GM18868 (cell line): ENCODE data around the gene ZNF385B.

Experiments
- ATAC-seq: cut with Tn5 transposase; IDR thresholded peaks from one replicate; pipeline ENCODE4 v1.9.1; 2021; ENCODE audit warnings: mild to moderate bottlenecking, moderate library complexity; ENCODE audit not compliant: unreplicated experiment

ZNF385B gene

GRCh38 chr2:179559108-179559806 lies 302.2 kb downstream of the ZNF385B start:
- ATAC-seq: no peak

GRCh38 chr2:179558010-179558934 lies 303.1 kb downstream of the ZNF385B start:
- no peak for ATAC-seq

GRCh38 chr2:179556425-179556824 lies 305.0 kb downstream of the ZNF385B start:
- no peak for ATAC-seq

GRCh38 chr2:179555691-179556283 lies 305.6 kb downstream of the ZNF385B start:
- no peak for ATAC-seq

- no peak for ATAC-seq
Observed at GRCh38 chr2:179554639-179555386, 306.6 kb downstream of the ZNF385B start.

- no peak for ATAC-seq
Observed at GRCh38 chr2:179553382-179553781, 308.0 kb downstream of the ZNF385B start.

GRCh38 chr2:179551539-179552045 lies 309.8 kb downstream of the ZNF385B start:
- ATAC-seq: no peak

- ATAC-seq: no peak
Observed at GRCh38 chr2:179550849-179551248, 310.6 kb downstream of the ZNF385B start.

- no peak for ATAC-seq
Observed at GRCh38 chr2:179550214-179550613, 311.2 kb downstream of the ZNF385B start.

- no peak for ATAC-seq
Observed at GRCh38 chr2:179546656-179547055, 314.8 kb downstream of the ZNF385B start.

GRCh38 chr2:179545024-179545423 lies 316.4 kb downstream of the ZNF385B start:
- no peak for ATAC-seq

- ATAC-seq: no peak
Observed at GRCh38 chr2:179543361-179543901, 318.0 kb downstream of the ZNF385B start.

GRCh38 chr2:179541586-179541985 lies 319.8 kb downstream of the ZNF385B start:
- no peak for ATAC-seq

GRCh38 chr2:179539124-179539511 lies 322.3 kb downstream of the ZNF385B start:
- ATAC-seq: no peak

GRCh38 chr2:179538406-179539123 lies 322.8 kb downstream of the ZNF385B start:
- no peak for ATAC-seq

- ATAC-seq: no peak
Observed at GRCh38 chr2:179536185-179536584, 325.2 kb downstream of the ZNF385B start.

GRCh38 chr2:179533875-179534274 lies 327.5 kb downstream of the ZNF385B start:
- ATAC-seq: no peak

- ATAC-seq: no peak
Observed at GRCh38 chr2:179532863-179533278, 328.5 kb downstream of the ZNF385B start.

GRCh38 chr2:179528576-179529069 lies 332.8 kb downstream of the ZNF385B start:
- no peak for ATAC-seq

- ATAC-seq: no peak
Observed at GRCh38 chr2:179525340-179525739, 336.1 kb downstream of the ZNF385B start.
